ENCODE results near the gene IFNL3.
A peak's percentile ranks its signal among the peaks of the same experiment; 100 is the strongest.
"Not testable (repeated sequence)": the region's sequence is repeated elsewhere in the genome, so short reads cannot be mapped to it uniquely, and the experiment has no call there.

IFNL3 gene

GRCh38 chr19:39218230-39219007 lies 26.4 kb downstream of the IFNL3 start:
- no peak for DNase-seq (ENCODE audit: low read depth)

GRCh38 chr19:39217094-39217493 lies 27.7 kb downstream of the IFNL3 start:
- no peak for DNase-seq (ENCODE audit: low read depth)

GRCh38 chr19:39215323-39215722 lies 29.5 kb downstream of the IFNL3 start:
- DNase-seq (ENCODE audit: low read depth) = not testable (repeated sequence)

- DNase-seq (ENCODE audit: low read depth) = no peak
These were observed 32.4 kb downstream of the IFNL3 start for GRCh38 chr19:39212375-39212742.

- DNase-seq (ENCODE audit: low read depth) = no peak
These were observed 33.0 kb downstream of the IFNL3 start for GRCh38 chr19:39211731-39212374.

GRCh38 chr19:39209196-39209595 lies 35.6 kb downstream of the IFNL3 start:
- DNase-seq (ENCODE audit: low read depth) = no peak

GRCh38 chr19:39208175-39208795 lies 36.5 kb downstream of the IFNL3 start:
- no peak for DNase-seq (ENCODE audit: low read depth)

GRCh38 chr19:39207293-39207836 lies 37.4 kb downstream of the IFNL3 start:
- no peak for DNase-seq (ENCODE audit: low read depth)

GRCh38 chr19:39206122-39206521 lies 38.7 kb downstream of the IFNL3 start:
- no peak for DNase-seq (ENCODE audit: low read depth)

GRCh38 chr19:39205449-39205764 lies 39.4 kb downstream of the IFNL3 start:
- no peak for DNase-seq (ENCODE audit: low read depth)

GRCh38 chr19:39203372-39204341 lies 41.1 kb downstream of the IFNL3 start, which contains the start of gene SYCN:
SYCN (minus strand) TSS chr19:39204263; CDS start chr19:39204254, 9 bp downstream.
- no peak for DNase-seq (ENCODE audit: low read depth)

GRCh38 chr19:39202998-39203355 lies 41.8 kb downstream of the IFNL3 start:
- no peak for DNase-seq (ENCODE audit: low read depth)

GRCh38 chr19:39200803-39201115 lies 44.0 kb downstream of the IFNL3 start:
- DNase-seq (ENCODE audit: low read depth) = no peak

GRCh38 chr19:39200066-39200802 lies 44.6 kb downstream of the IFNL3 start:
- DNase-seq (ENCODE audit: low read depth) = no peak

- DNase-seq (ENCODE audit: low read depth) = peak; percentile 13
These were observed 45.8 kb downstream of the IFNL3 start for GRCh38 chr19:39199025-39199424.

- DNase-seq (ENCODE audit: low read depth) = no peak
These were observed 47.0 kb downstream of the IFNL3 start for GRCh38 chr19:39197808-39198207.

GRCh38 chr19:39196860-39197562 lies 47.8 kb downstream of the IFNL3 start, which contains the start of gene NCCRP1:
NCCRP1 (plus strand) TSS chr19:39196964; CDS start chr19:39196983, 19 bp downstream.
- no peak for DNase-seq (ENCODE audit: low read depth)

GRCh38 chr19:39196320-39196719 lies 48.5 kb downstream of the IFNL3 start:
- DNase-seq (ENCODE audit: low read depth) = no peak

GRCh38 chr19:39195755-39196154 lies 49.1 kb downstream of the IFNL3 start:
- no peak for DNase-seq (ENCODE audit: low read depth)

GRCh38 chr19:39194832-39195542 lies 49.8 kb downstream of the IFNL3 start:
- no peak for DNase-seq (ENCODE audit: low read depth)

All from fibroblast of the conjunctiva (primary cell).